Epithelial cell of esophagus (primary cell): Measurements from ENCODE around the gene STRIP1.

Experiments
- DNase-seq: peaks from one replicate; pipeline ENCODE4 v3.0.0; 2010; ENCODE audit warnings: low read depth
- H3K4me3 ChIP-seq: 2 replicates; pipeline ENCODE4 v1.5.1; 2011; ENCODE audit warnings: mild to moderate bottlenecking, low read length, control low read depth
- CTCF ChIP-seq: IDR thresholded peaks from 2 replicates; pipeline ENCODE4 v1.5.1; 2011; ENCODE audit warnings: low read depth, mild to moderate bottlenecking, low read length, control low read depth, inconsistent platforms; ENCODE audit not compliant: insufficient read depth; ENCODE audit errors: missing control alignments

STRIP1 gene

GRCh38 chr1:110067893-110068645, 33.6 kb downstream of the STRIP1 start:
- DNase-seq, result no peak
- H3K4me3 ChIP-seq, result no peak overlapping the region
- no peak for TF ChIP-seq CTCF

- no peak overlapping the region for H3K4me3 ChIP-seq
- TF ChIP-seq CTCF, result no peak
These were observed 34.4 kb downstream of the STRIP1 start for GRCh38 chr1:110068646-110069403.

GRCh38 chr1:110069404-110070281, 35.2 kb downstream of the STRIP1 start:
- no peak for DNase-seq
- H3K4me3 ChIP-seq, result no peak overlapping the region
- no peak for TF ChIP-seq CTCF

More at GRCh38 chr1:110068646-110069403, 34.4 kb downstream of the STRIP1 start:
- no peak for DNase-seq

- DNase-seq, result no peak
- no peak for TF ChIP-seq CTCF
- no peak overlapping the region for H3K4me3 ChIP-seq
These were observed 35.9 kb downstream of the STRIP1 start for GRCh38 chr1:110070282-110070669.

GRCh38 chr1:110070671-110071242, 36.3 kb downstream of the STRIP1 start, which contains the start of gene ALX3:
ALX3 (minus strand) TSS chr1:110070672; CDS start chr1:110070612, 60 bp downstream.
- TF ChIP-seq CTCF, result no peak
- H3K4me3 ChIP-seq, result no peak within 1 kb of the TSS
- DNase-seq, result no peak

GRCh38 chr1:110074166-110074565, 39.7 kb downstream of the STRIP1 start:
- no peak overlapping the region for H3K4me3 ChIP-seq
- no peak for TF ChIP-seq CTCF
- no peak for DNase-seq
